GM18873 (cell line): ENCODE measurements around the gene AUNIP.
"Not testable (repeated sequence)": the region's sequence is repeated elsewhere in the genome, so short reads cannot be mapped to it uniquely, and the experiment has no call there.

Source experiments
- ATAC-seq: cut with Tn5 transposase; IDR thresholded peaks from one replicate; pipeline ENCODE4 v1.9.1; 2021; ENCODE audit warnings: mild to moderate bottlenecking, moderate library complexity, moderate number of reproducible peaks; ENCODE audit not compliant: unreplicated experiment, low FRiP score

The AUNIP gene

DNA sequence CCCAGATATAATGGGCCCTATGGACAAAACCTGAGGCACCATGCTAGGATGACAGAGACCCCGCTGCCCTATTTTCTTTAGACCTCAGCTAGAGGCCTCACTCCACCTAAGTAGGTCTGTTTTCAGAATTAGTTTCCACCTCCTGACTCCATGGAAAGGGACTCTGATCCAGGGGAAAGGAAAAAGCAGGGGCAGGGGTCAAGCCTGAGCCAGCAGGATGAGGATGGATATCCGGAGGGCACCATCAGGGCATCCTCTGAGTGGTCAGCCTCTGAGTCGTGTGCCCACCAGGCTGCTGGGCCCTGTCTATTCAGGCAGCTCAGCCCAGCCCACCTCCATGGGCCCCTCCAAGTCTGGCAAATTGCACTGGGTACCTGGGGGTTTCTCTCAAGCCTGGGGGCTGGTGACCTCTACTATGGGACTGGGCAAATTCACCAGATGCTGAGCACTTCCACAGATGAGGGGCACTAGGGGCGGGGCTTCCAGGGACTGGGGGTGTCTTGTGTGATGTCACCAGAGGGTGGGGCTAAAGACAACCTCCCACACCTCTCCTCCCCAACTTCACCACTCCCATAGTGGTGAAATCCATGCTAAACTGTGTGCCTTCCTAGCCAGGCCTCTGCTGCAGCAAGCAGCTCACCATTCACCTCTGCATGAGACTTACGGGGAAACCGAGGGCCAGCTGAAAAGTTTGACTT, 10.8 kb upstream of the AUNIP start:
- ATAC-seq = no peak

DNA sequence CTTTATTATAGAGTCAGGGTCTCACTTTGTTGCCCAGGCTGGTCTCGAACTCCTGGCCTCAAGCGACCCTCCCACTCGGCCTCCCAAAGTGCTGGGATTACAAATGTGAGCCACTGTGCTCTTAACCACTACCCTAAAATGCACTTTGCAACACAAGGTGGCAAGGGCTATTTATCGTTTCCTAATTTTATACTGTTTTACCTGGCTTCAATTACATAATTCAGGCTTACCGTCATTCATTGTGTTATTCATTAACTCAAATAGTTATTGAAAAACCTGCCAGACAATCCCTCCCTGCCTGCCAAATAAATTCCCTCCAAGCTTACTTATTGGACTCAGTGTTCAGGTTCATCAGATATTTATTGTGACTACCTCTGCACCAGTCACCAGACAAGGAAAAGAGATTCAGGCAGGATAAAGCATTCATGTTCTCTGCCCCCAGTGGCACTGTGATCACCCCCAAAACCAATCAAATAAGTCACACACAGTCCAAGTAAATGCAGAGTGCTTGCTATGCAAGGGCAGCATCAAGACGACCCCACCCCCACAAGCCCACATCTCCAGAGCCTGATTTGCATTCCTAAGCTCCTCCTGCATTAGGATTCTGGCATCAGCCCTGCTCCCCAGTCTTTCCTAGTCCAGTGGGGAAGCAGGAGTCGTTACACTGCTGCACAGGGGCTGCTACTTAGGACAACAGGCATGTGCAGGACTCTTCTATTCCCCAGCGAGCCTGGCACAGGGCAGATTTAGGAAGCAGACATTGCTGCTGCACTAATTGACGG, 8.1 kb upstream of the AUNIP start:
- ATAC-seq = no peak

GRCh38 chr1:25866288-25866687, 7.0 kb upstream of the AUNIP start:
- no peak for ATAC-seq

- no peak for ATAC-seq
Measured at GRCh38 chr1:25864434-25864833, 5.2 kb upstream of the AUNIP start.

GRCh38 chr1:25863486-25864262, 4.4 kb upstream of the AUNIP start:
- no peak for ATAC-seq

DNA sequence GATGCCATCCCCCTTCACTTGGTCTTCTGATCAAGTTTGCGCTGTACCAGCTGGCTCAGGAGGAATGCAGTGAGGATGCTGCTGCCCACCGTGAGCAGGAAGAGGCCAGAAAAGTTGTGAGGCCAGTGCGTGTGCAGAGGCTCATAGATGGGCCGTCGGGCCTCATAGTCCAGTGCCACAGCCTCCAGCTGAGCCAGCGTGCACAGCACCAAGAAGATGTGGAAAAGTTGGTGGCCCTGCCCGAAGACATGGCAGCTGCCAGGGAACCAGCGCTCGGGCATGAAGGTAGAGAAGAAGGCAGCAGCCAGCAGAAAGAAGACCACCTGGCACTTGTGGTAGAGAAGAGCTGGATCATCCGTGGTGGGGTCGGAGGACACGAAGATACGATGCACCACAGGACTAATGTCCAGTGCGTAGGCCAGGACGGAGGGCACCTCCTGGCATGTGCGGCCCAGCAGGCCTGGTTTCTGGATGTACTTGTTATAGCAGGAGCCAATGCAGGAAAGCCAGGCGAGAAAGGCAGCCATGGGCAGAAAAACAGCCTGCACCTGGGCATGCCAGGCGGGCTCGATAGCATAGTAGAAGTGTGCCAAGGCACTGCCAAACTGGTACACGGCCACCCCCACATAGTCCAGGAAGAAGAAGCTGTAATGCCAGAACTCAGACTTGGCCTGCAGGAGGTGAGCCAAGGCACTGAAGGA, 3.7 kb upstream of the AUNIP start:
- no peak for ATAC-seq

- ATAC-seq = no peak
Measured at GRCh38 chr1:25861316-25862286, 2.3 kb upstream of the AUNIP start.

DNA sequence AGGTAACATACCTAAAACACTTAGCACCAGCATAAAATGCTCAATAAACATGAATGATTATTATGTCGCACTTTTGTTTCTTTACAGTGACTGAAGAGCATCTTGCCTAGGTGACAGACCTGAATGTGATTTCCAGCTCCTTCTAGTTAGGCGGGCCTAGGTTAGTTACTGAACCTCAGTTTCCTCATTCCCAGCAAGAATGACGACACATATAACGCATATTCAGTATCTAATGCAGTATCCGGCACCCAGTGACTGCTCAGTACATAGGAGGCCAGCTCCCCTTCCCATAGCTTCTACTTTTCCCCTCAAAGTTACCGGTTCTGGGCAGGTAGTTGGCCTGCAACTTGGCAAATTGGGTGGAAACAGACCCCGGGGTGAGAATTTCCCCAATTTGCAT, 763 bp downstream of the AUNIP start:
- no peak for ATAC-seq

GRCh38 chr1:25856856-25857255, 2.4 kb downstream of the AUNIP start:
- no peak for ATAC-seq

- ATAC-seq = no peak
Measured at GRCh38 chr1:25854554-25854953, 4.7 kb downstream of the AUNIP start.

DNA sequence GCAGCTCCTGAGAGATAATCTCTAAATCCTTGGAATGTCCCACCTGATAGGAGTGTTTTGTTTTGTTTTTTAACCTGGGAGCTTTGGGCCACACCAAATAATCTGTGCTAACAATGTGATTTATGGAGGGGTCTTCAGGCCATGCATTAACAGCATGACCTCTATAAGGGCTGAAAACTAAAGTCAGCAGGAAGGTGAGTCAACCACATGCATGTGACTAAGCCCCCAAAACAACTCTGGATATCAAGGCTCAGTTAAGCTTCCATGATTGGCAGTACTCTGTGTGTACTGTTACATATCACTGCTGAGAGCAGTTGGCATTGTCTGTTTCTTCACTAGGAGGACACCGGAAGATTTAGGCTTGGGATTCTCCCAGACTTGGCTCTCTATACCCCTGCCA, 10.7 kb downstream of the AUNIP start:
- no peak for ATAC-seq

DNA sequence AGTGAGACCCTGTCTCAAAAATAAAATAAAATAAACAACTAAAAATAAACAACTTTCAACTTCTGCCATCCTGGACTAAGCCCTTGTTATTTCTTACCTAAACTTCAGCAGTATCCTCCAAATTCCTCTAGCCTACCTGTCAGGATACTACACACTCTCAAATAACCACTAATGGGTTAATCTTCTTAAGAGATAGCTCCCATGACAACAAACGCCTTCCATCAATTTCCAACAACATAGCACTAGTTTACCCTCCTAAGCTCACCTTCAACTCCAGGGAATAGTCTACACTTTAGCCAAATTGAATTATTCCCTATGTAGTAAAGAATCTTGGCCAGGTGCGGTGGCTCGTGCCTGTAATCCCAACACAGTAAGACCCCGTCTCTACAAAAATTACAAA, 11.3 kb downstream of the AUNIP start:
- no peak for ATAC-seq

- no peak for ATAC-seq
Measured at GRCh38 chr1:25845664-25846063, 13.6 kb downstream of the AUNIP start.

GRCh38 chr1:25844536-25845337, 14.5 kb downstream of the AUNIP start:
- no peak for ATAC-seq

GRCh38 chr1:25843483-25843882, 15.8 kb downstream of the AUNIP start:
- no peak for ATAC-seq

- ATAC-seq = not testable (repeated sequence)
Measured at GRCh38 chr1:25839808-25840207, 19.4 kb downstream of the AUNIP start.

DNA sequence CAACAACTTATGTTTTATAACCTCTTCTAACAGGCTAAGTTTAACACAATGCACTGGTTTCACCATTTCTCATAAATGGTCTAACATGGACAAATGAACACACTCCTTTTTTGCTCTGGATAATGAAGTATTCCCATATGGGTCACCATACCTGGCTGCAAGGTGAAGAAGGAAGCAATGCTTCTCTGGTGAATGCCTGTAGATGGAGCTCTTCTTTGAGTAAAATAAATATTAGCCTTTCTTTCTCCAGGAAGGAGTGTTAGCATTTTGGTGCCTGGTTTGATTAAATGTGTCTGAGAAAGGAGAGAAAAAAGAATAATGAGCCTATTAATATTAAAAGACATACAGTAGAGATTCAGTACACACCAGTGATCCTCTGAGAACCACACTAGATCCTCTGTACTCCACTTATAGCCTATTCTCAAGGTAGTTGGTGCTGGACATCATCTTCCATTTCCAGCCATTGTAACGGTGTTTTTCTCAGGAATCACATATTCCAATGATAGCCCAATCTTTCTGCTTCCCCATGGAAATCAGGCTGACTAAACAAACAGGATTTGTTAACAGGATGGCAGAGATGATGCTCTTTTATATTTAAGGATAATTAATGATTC, 21.9 kb downstream of the AUNIP start:
- no peak for ATAC-seq

DNA sequence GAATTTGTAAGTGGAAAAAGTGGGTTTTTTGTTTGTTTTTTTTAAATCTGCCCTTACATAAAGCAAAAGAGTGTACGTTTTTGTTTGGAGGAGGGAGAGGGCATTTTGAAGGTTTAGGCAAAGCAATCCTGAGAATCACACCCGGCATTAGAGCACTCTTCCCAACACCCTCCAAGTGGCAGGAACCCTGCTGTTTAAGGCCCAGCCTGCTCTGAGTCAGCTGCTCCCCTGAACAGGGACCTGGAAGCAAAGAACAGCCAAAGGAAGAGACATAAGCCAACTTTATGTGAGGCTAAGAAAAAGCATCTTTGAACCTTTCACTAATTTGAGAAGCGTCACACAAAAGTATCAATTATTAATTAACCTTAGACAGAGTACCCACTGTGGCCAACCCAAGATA, 22.6 kb downstream of the AUNIP start:
- no peak for ATAC-seq
